Measurements from ENCODE around the gene MTHFR. TPM values are rescaled to one million over a fixed set of nuclear protein-coding genes. Genes with fewer than 3 reads are reported as not detected.
A peak's percentile ranks its signal among the peaks of the same experiment; 100 is the strongest.

The MTHFR gene
- total RNA-seq, 2 donors from 2014 or later, result 38.5 to 53.9 TPM

DNA sequence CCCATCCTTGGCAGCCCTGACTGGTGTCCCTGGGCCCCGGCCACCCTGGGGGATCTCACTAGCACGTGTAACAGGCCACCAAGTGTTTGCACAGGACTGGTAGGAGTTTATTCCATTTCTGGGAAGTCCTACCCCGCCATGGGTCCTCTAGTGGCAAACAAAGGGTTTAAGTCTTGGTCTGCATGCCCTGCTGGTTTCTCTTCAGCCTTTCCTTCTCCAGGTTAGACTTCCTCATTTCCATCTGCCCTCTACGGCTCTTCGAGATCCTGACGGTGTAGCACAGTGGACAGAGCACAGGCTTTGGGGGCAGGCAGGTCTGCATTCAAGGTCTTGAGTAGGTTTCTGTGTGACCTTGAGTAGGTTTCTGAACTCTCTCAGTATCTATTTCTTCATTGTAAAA, 67.0 kb downstream of the MTHFR start:
- no peaks in the 10 kb centered on the region for H3K9me3 ChIP-seq
- no peaks in the 10 kb centered on the region for H3K36me3 ChIP-seq
- H3K27ac ChIP-seq, result no peak overlapping the region
- TF ChIP-seq, protein P1, sequence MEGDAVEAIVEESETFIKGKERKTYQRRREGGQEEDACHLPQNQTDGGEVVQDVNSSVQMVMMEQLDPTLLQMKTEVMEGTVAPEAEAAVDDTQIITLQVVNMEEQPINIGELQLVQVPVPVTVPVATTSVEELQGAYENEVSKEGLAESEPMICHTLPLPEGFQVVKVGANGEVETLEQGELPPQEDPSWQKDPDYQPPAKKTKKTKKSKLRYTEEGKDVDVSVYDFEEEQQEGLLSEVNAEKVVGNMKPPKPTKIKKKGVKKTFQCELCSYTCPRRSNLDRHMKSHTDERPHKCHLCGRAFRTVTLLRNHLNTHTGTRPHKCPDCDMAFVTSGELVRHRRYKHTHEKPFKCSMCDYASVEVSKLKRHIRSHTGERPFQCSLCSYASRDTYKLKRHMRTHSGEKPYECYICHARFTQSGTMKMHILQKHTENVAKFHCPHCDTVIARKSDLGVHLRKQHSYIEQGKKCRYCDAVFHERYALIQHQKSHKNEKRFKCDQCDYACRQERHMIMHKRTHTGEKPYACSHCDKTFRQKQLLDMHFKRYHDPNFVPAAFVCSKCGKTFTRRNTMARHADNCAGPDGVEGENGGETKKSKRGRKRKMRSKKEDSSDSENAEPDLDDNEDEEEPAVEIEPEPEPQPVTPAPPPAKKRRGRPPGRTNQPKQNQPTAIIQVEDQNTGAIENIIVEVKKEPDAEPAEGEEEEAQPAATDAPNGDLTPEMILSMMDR (IDR thresholded peaks at IDR 0.05), result no peak
- H3K4me3 ChIP-seq, result no peak overlapping the region
- H3K4me1 ChIP-seq, result peaks cover 0 to 19% of the 10 kb centered on the region in 2 donors
- H3K27me3 ChIP-seq, result no peaks in the 10 kb centered on the region
- DNase-seq (ENCODE audit: low spot score), result no peak

- Histone ChIP-seq H3K36me3 (no peaks in the 10 kb centered on the region), H3K4me3 (no peak overlapping the region), H3K4me1 (peaks cover 0 to 19% of the 10 kb centered on the region in 2 donors), H3K27ac (peak overlapping the region in 1 of 2 donors; percentile 86), H3K9me3 (no peaks in the 10 kb centered on the region), H3K27me3 (no peaks in the 10 kb centered on the region)
- DNase-seq (ENCODE audit: low spot score), result no peak
- TF ChIP-seq, protein P1 (IDR thresholded peaks at IDR 0.05), result no peak
Measured at GRCh38 chr1:11738096-11738495, 67.7 kb downstream of the MTHFR start.

GRCh38 chr1:11736746-11737639, 68.8 kb downstream of the MTHFR start:
- Histone ChIP-seq H3K9me3 (no peaks in the 10 kb centered on the region), H3K36me3 (no peaks in the 10 kb centered on the region), H3K4me3 (peak overlapping the region; percentile 63 to 90), H3K27ac (peak overlapping the region; percentile 85 to 86), H3K27me3 (no peaks in the 10 kb centered on the region), H3K4me1 (peaks cover 0 to 27% of the 10 kb centered on the region in 2 donors)
- peak; percentile 84 for DNase-seq (ENCODE audit: low spot score)
- TF ChIP-seq, protein P1 (IDR thresholded peaks at IDR 0.05), result no peak

DNA sequence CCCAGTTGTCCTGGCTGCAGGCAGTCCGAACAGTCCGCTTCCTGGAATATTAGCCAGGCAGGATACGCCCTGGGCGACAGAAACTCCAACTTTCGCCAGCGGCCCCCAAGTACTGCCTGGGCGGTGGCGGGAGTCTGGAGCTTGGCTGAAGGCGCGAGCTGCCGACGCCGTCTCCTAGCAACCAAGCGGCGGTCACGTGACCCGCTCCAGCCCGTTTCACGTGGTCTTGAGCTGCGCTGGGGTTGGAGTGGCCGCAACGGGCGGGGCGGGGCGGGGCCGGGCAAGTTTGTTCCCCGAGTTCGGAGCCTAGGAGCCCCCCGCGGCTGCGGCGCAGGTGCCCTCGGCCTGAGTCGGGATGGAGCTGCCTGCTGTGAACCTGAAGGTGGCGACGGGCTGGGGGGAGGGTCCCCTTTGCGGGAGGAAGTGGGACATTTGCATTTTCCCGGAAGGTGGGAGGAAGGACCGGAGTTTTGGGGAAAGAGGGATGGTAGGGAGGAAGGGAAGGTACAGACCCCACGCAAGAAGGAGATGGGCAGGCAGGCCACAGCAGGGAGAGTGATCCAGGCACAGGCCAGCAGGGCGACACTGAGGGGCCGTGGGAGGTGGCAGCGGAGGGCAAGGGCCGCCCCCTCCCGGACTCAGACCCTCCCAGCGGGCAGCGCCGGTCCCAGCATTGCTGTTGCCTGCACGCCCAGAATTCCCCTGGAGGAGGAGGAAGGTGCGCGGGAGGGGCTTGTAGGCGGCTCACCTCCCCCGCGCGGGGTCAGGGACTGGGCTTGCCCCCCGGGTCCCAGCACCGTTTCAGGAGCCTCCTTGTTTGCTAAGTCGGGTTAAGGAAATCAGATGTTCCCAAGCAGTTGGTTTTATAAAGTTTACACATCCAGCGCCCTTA, 69.7 kb downstream of the MTHFR start, which contains the start of gene AGTRAP:
Gene AGTRAP (plus strand): TSS at position 283 of the 892 bp plus-strand sequence. CDS start 73 bp downstream, at position 356.
- TF ChIP-seq, protein P1 (IDR thresholded peaks at IDR 0.05), result no peak

More for the DNA sequence above, 69.7 kb downstream of the MTHFR start, which contains the start of gene AGTRAP:
- peak within 1 kb of the TSS; percentile 85 to 86 for H3K27ac ChIP-seq
- H3K9me3 ChIP-seq, result no peaks in the 10 kb centered on the region
- H3K27me3 ChIP-seq, result no peaks in the 10 kb centered on the region
- H3K4me1 ChIP-seq, result peaks cover 0 to 36% of the 10 kb centered on the region in 2 donors
- DNase-seq (ENCODE audit: low spot score), result peak; percentile 99
- peak within 1 kb of the TSS; percentile 63 to 90 for H3K4me3 ChIP-seq
- no peaks in the 10 kb centered on the region for H3K36me3 ChIP-seq

Other genes with a start within 250 kb of the MTHFR start
- 10 to 100 TPM in 1 of 2 donors, 1 to 10 TPM in 1; 2.5 to 16.7 TPM for gene FBXO2, start 151.5 kb downstream of the MTHFR start, total RNA-seq
- 10 to 100 TPM; 15.5 to 20.5 TPM for gene FBXO44, start 151.1 kb downstream of the MTHFR start, total RNA-seq
- gene FBXO6, start 141.8 kb downstream of the MTHFR start, total RNA-seq, result 10 to 100 TPM in 1 of 2 donors, 1 to 10 TPM in 1; 8.0 to 10.8 TPM
- gene MAD2L2, start 124.8 kb downstream of the MTHFR start, total RNA-seq, result 10 to 100 TPM; 18.7 to 31.1 TPM
- gene DRAXIN, start 114.3 kb downstream of the MTHFR start, total RNA-seq, result not detected
- 10 to 100 TPM; 20.8 to 47.2 TPM for gene AGTRAP, start 69.8 kb downstream of the MTHFR start, total RNA-seq
- gene C1orf167, start 43.8 kb downstream of the MTHFR start, total RNA-seq, result 1 to 10 TPM in 1 of 2 donors, under 1 TPM in 1; 0.85 to 1.7 TPM
- 10 to 100 TPM; 14.8 to 15.2 TPM for gene CLCN6, start 227 bp upstream of the MTHFR start, total RNA-seq
- gene NPPA, start 41.8 kb upstream of the MTHFR start, total RNA-seq, result over 10,000 TPM; 98,870 to 132,613 TPM
- gene NPPB, start 53.0 kb upstream of the MTHFR start, total RNA-seq, result over 10,000 TPM in 1 of 2 donors, 1,000 to 10,000 TPM in 1; 1,081 to 10,488 TPM
- gene KIAA2013, start 120.5 kb upstream of the MTHFR start, total RNA-seq, result 10 to 100 TPM; 70.8 to 73.2 TPM
- 10 to 100 TPM; 56.1 to 58.1 TPM for gene PLOD1, start 128.8 kb upstream of the MTHFR start, total RNA-seq
- gene MFN2, start 174.5 kb upstream of the MTHFR start, total RNA-seq, result 100 to 1,000 TPM; 367 to 466 TPM
- gene MIIP, start 213.5 kb upstream of the MTHFR start, total RNA-seq, result 10 to 100 TPM; 19.1 to 31.0 TPM